Endodermal cell (in vitro differentiated cells): ENCODE measurements around the gene SOX12. TPM values are rescaled to one million over a fixed set of nuclear protein-coding genes. Genes with fewer than 3 reads are reported as not detected.

Experiments
- DNase-seq: peaks from one replicate; pipeline ENCODE4 v3.0.0-alpha.2; 2017
- H3K27ac ChIP-seq: 2 replicates; pipeline ENCODE4 v1.5.1; 2013; ENCODE audit warnings: mild to moderate bottlenecking, low read depth, low read length, moderate library complexity
- H3K27me3 ChIP-seq: 2 replicates; pipeline ENCODE4 v1.6.1; 2013; ENCODE audit warnings: mild to moderate bottlenecking, low read length, moderate library complexity; ENCODE audit not compliant: insufficient read depth, control insufficient read depth, poor library complexity, severe bottlenecking
- H3K36me3 ChIP-seq: 2 replicates; pipeline ENCODE4 v1.7.0; 2013; ENCODE audit warnings: mild to moderate bottlenecking, low read length, moderate library complexity; ENCODE audit not compliant: control insufficient read depth, insufficient read depth
- H3K4me1 ChIP-seq: one replicate; pipeline ENCODE4 v1.7.0; 2013; ENCODE audit warnings: low read length; ENCODE audit not compliant: control insufficient read depth, insufficient read depth
- H3K4me3 ChIP-seq: 2 replicates; pipeline ENCODE4 v1.5.1; 2013; ENCODE audit warnings: mild to moderate bottlenecking, low read length, moderate library complexity
- H3K9ac ChIP-seq: 2 replicates; pipeline ENCODE4 v1.6.1; 2013; ENCODE audit warnings: mild to moderate bottlenecking, low read length, moderate library complexity; ENCODE audit not compliant: poor library complexity, severe bottlenecking; ENCODE audit errors: extremely low read depth
- H3K9me3 ChIP-seq: 2 replicates; pipeline ENCODE4 v1.6.1; 2013; ENCODE audit warnings: mild to moderate bottlenecking, low read length, moderate library complexity; ENCODE audit not compliant: control insufficient read depth
- H3K27ac Mint-ChIP-seq: 2 replicates; pipeline ENCODE4 v1.8.0; 2020; ENCODE audit warnings: mixed read lengths
- H3K27me3 Mint-ChIP-seq: 2 replicates; pipeline ENCODE4 v1.8.0; 2021; ENCODE audit warnings: mild to moderate bottlenecking, mixed read lengths; ENCODE audit not compliant: insufficient read depth
- H3K36me3 Mint-ChIP-seq: 2 replicates; pipeline ENCODE4 v1.8.0; 2020; ENCODE audit warnings: low read depth, mixed read lengths
- H3K4me1 Mint-ChIP-seq: 2 replicates; pipeline ENCODE4 v1.8.0; 2020; ENCODE audit warnings: mixed read lengths
- H3K4me3 Mint-ChIP-seq: 2 replicates; pipeline ENCODE4 v1.8.0; 2020; ENCODE audit warnings: mild to moderate bottlenecking, moderate library complexity, mixed read lengths
- H3K9me3 Mint-ChIP-seq: 2 replicates; pipeline ENCODE4 v1.8.0; 2020; ENCODE audit warnings: mild to moderate bottlenecking, mixed read lengths
- WGBS, 2 experiments: methylation state at CpG; one replicate each; pipeline versions ENCODE4 v1.1.5 to v1.1.7; 2013; ENCODE audit warnings: missing lambda C conversion rate in 2 of 2, mixed read lengths in 1 of 2; ENCODE audit not compliant: insufficient coverage in 1 of 2, insufficient read length in 1 of 2; 5-methylcytosine and 5-hydroxymethylcytosine counted together
- total RNA-seq, 2 donors: library from RNA; stranded (reverse); fragmentation: NEBNext Ultra II Directional in 1 of 2; extraction: Animal tissue kit (Norgen Biotek cat#: 25700) in 1 of 2; gene quantifications; 2 replicates in 1 of 2; 3 replicates in 1 of 2; pipeline ENCODE4 v1.2.1, GENCODE V29; 2021
- TF ChIP-seq, protein P1 (sequence below): fragments of 200-600 bp; sonication (generic); conservative IDR thresholded peaks from 2 replicates; pipeline ENCODE4 v1.5.0; 2021; ENCODE audit warnings: antibody characterized with exemption, mild to moderate bottlenecking

The SOX12 gene
- total RNA-seq, 2 donors from 2014 or later, result 71.4 to 81.7 TPM

GRCh38 chr20:316316-317068, 8.9 kb upstream of the SOX12 start:
- no peaks in the 10 kb centered on the region for H3K4me1 ChIP-seq
- H3K36me3 ChIP-seq, result no peaks in the 10 kb centered on the region
- no peak overlapping the region for H3K9ac ChIP-seq
- WGBS, 2 experiments, result 87% methylated on average over 2 of the region's 2 CpGs
- Mint-ChIP-seq H3K4me3 (no peak overlapping the region), H3K27me3 (peaks cover 8% of the 10 kb centered on the region), H3K27ac (no peak overlapping the region), H3K36me3 (peaks cover 22% of the 10 kb centered on the region), H3K4me1 (no peaks in the 10 kb centered on the region), H3K9me3 (peaks cover 8% of the 10 kb centered on the region)
- TF ChIP-seq, protein P1, sequence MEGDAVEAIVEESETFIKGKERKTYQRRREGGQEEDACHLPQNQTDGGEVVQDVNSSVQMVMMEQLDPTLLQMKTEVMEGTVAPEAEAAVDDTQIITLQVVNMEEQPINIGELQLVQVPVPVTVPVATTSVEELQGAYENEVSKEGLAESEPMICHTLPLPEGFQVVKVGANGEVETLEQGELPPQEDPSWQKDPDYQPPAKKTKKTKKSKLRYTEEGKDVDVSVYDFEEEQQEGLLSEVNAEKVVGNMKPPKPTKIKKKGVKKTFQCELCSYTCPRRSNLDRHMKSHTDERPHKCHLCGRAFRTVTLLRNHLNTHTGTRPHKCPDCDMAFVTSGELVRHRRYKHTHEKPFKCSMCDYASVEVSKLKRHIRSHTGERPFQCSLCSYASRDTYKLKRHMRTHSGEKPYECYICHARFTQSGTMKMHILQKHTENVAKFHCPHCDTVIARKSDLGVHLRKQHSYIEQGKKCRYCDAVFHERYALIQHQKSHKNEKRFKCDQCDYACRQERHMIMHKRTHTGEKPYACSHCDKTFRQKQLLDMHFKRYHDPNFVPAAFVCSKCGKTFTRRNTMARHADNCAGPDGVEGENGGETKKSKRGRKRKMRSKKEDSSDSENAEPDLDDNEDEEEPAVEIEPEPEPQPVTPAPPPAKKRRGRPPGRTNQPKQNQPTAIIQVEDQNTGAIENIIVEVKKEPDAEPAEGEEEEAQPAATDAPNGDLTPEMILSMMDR, result no peak
- no peak overlapping the region for H3K4me3 ChIP-seq
- H3K27ac ChIP-seq, result no peak overlapping the region
- DNase-seq, result no peak
- H3K27me3 ChIP-seq, result no peaks in the 10 kb centered on the region
- peaks cover 5% of the 10 kb centered on the region for H3K9me3 ChIP-seq

DNA sequence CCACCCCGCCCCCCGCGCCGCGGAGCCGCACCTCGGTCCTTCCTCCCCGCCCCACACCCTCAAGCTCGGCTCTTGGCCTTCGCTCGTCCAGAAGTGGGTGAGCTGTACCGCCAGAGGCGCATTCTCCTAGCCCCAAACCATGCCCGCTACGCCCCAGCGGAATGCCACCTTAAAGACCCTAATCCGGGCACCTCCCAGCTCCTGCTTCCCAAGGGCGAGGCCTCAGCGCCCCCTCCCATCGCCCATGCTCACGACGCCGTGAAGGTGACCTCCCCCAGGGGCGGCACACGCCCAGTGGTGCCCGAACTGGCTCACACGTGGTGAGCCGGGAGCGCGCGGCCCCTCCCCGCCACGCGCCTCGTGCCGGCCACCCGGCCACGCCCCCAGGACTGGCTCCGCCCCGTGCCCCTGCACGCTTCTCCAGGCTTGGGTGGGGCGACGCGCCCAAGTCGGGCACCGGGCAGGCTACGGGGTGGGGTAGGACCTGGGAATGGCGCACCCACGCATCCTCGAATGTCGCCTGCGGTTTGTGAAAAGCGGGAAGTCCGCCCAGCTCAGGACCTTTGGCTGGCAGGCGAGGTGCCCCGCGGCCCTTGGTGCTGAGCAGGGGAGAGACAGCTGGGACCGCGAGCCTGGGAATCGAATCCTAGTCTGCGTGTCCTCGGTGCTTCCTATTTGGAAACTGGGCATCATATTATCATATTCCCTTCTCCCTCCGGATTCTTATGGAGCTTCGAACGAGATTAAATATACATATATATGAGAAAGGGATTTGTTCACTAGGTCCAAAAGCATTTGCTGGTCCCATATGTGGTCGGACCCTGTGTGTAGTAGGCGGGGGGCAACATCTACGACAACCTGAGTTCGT, 941 bp upstream of the SOX12 start:
- Histone ChIP-seq H3K9me3 (peaks cover 5% of the 10 kb centered on the region), H3K27ac (peak overlapping the region; percentile 89), H3K36me3 (no peaks in the 10 kb centered on the region), H3K4me1 (peaks cover 2% of the 10 kb centered on the region), H3K27me3 (no peaks in the 10 kb centered on the region), H3K4me3 (peak overlapping the region; percentile 92), H3K9ac (peak overlapping the region; percentile 44)
- Mint-ChIP-seq H3K27me3 (peaks cover 10% of the 10 kb centered on the region), H3K27ac (peak overlapping the region; percentile 98), H3K36me3 (peaks cover 31% of the 10 kb centered on the region), H3K9me3 (peaks cover 10% of the 10 kb centered on the region), H3K4me3 (peak overlapping the region; percentile 81), H3K4me1 (peaks cover 24% of the 10 kb centered on the region)
- peak; percentile 96 for DNase-seq
- TF ChIP-seq, protein P1, result peak; percentile 68
- 0 to 5% methylated on average over 8 to 62 of the region's 69 CpGs for WGBS, 2 experiments

DNA sequence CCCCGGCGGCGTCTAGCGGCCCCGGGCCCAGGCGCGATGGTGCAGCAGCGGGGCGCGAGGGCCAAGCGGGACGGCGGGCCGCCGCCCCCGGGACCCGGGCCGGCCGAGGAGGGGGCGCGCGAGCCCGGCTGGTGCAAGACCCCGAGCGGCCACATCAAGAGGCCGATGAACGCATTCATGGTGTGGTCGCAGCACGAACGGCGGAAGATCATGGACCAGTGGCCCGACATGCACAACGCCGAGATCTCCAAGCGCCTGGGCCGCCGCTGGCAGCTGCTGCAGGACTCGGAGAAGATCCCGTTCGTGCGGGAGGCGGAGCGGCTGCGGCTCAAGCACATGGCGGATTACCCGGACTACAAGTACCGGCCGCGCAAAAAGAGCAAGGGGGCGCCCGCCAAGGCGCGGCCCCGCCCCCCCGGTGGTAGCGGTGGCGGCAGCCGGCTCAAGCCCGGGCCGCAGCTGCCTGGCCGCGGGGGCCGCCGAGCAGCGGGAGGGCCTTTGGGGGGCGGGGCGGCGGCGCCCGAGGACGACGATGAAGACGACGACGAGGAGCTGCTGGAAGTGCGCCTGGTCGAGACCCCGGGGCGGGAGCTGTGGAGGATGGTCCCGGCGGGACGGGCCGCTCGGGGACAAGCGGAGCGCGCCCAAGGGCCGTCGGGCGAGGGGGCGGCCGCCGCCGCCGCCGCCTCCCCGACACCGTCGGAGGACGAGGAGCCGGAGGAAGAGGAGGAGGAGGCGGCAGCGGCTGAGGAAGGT, 715 bp downstream of the SOX12 start:
- Mint-ChIP-seq H3K36me3 (peaks cover 23% of the 10 kb centered on the region), H3K27ac (peak overlapping the region; percentile 95), H3K4me3 (peak overlapping the region; percentile 81), H3K27me3 (peaks cover 5% of the 10 kb centered on the region), H3K4me1 (peaks cover 35% of the 10 kb centered on the region), H3K9me3 (peaks cover 5% of the 10 kb centered on the region)
- TF ChIP-seq, protein P1, result no peak
- Histone ChIP-seq H3K9ac (peak overlapping the region; percentile 70), H3K4me1 (peaks cover 8% of the 10 kb centered on the region), H3K27ac (peak overlapping the region; percentile 95), H3K27me3 (no peaks in the 10 kb centered on the region), H3K4me3 (peak overlapping the region; percentile 83), H3K9me3 (no peaks in the 10 kb centered on the region), H3K36me3 (peaks cover 12% of the 10 kb centered on the region)
- WGBS, 2 experiments, result 0 to 1% methylated on average over 38 to 103 of the region's 103 CpGs
- peak; percentile 89 for DNase-seq
